SK-N-SH (cell line): ENCODE data around the gene CDC25B. TPM values are rescaled to one million over a fixed set of nuclear protein-coding genes. Genes with fewer than 3 reads are reported as not detected.

Experiments used
- CTCF ChIA-PET: fragments of 300-600, 350-600 bp; formaldehyde crosslinking; extraction: SDS; loops from one replicate; lab custom pipeline; 2021; lab: Yijun Ruan, JAX
- POLR2A ChIA-PET: fragments of 350-600 bp; sonication (Branson Sonifier 250); formaldehyde crosslinking; extraction: SDS; loops from one replicate; lab custom pipeline; 2020; ENCODE audit warnings: antibody characterized with exemption, inconsistent platforms; lab: Yijun Ruan, JAX
- DNase-seq: peaks from one replicate; pipeline ENCODE4 v3.0.0; 2012
- H2AFZ ChIP-seq: fragments of 200-600 bp; sonication (generic); 2 replicates; pipeline ENCODE4 v1.8.1; 2016; ENCODE audit warnings: antibody characterized with exemption, mild to moderate bottlenecking, low read depth
- H3F3A ChIP-seq: fragments of 200-600 bp; sonication (generic); replicated peaks from 2 replicates; pipeline ENCODE3; 2016; ENCODE audit warnings: antibody characterized with exemption, mild to moderate bottlenecking; ENCODE audit not compliant: insufficient read depth
- H3K27ac ChIP-seq, 2 experiments: fragments of 200-500 bp in 1 of 2; fragments of 200-600 bp in 1 of 2; sonication (Bioruptor generic) in 1 of 2; sonication (generic), shearing (Covaris generic) in 1 of 2; 2 replicates each; pipeline versions ENCODE4 v1.5.1 to v1.6.1; 2014 to 2016; ENCODE audit warnings: low read depth in 2 of 2, inconsistent platforms in 1 of 2, low read length in 1 of 2, mild to moderate bottlenecking in 1 of 2, mixed read lengths in 1 of 2
- H3K27me3 ChIP-seq: fragments of 200-600 bp; sonication (generic), shearing (Covaris generic); 2 replicates; pipeline ENCODE4 v1.6.1; 2016; ENCODE audit warnings: mixed run types; ENCODE audit not compliant: insufficient read depth
- H3K36me3 ChIP-seq, 2 experiments: fragments of 200-500 bp in 1 of 2; fragments of 200-600 bp in 1 of 2; sonication (Bioruptor generic) in 1 of 2; sonication (generic) in 1 of 2; replicated peaks in 1 of 2; 2 replicates each; pipeline versions ENCODE3 to v1.5.1; 2014 to 2016; ENCODE audit warnings: low read length in 1 of 2, mild to moderate bottlenecking in 1 of 2; ENCODE audit not compliant: insufficient read depth in 2 of 2, control insufficient read depth in 1 of 2
- H3K4me1 ChIP-seq, 2 experiments: fragments of 200-500 bp in 1 of 2; fragments of 200-600 bp in 1 of 2; sonication (Bioruptor generic) in 1 of 2; sonication (generic), shearing (Covaris generic) in 1 of 2; 2 replicates each; pipeline versions ENCODE4 v1.5.1 to v1.6.1; 2014 to 2016; ENCODE audit warnings: low read depth in 1 of 2, low read length in 1 of 2, mixed run types in 1 of 2; ENCODE audit not compliant: insufficient read depth in 2 of 2, control insufficient read depth in 1 of 2
- H3K4me2 ChIP-seq: fragments of 200-600 bp; sonication (generic), shearing (Covaris generic); 2 replicates; pipeline ENCODE4 v1.6.1; 2017; ENCODE audit warnings: mixed run types
- H3K4me3 ChIP-seq, 2 experiments: fragments of 200-500 bp in 1 of 2; fragments of 200-600 bp in 1 of 2; sonication (Bioruptor generic) in 1 of 2; sonication (generic), shearing (Covaris generic) in 1 of 2; 2 replicates each; pipeline versions ENCODE4 v1.5.1 to v1.8.1; 2014 to 2016; ENCODE audit warnings: low read depth in 2 of 2, inconsistent platforms in 1 of 2, low read length in 1 of 2, mild to moderate bottlenecking in 1 of 2, mixed read lengths in 1 of 2, moderate library complexity in 1 of 2
- H3K79me2 ChIP-seq: fragments of 200-600 bp; sonication (generic); 2 replicates; pipeline ENCODE4 v1.8.1; 2017; ENCODE audit warnings: mild to moderate bottlenecking; ENCODE audit not compliant: insufficient read depth
- H3K9ac ChIP-seq: fragments of 200-600 bp; sonication (generic); 2 replicates; pipeline ENCODE4 v1.6.1; 2017; ENCODE audit warnings: mixed run types
- H3K9me2 ChIP-seq: fragments of 200-600 bp; sonication (generic); 2 replicates; pipeline ENCODE4 v1.6.1; 2017; ENCODE audit warnings: mixed run types
- H3K9me3 ChIP-seq: fragments of 200-600 bp; sonication (generic); 2 replicates; pipeline ENCODE4 v1.6.1; 2017; ENCODE audit warnings: mixed run types, mild to moderate bottlenecking, moderate library complexity
- H4K20me1 ChIP-seq: fragments of 200-600 bp; sonication (generic); 2 replicates; pipeline ENCODE4 v1.6.1; 2017; ENCODE audit warnings: mild to moderate bottlenecking, mixed run types; ENCODE audit not compliant: insufficient read depth
- EP300 ChIP-seq, 2 experiments: IDR thresholded peaks; 2 replicates each; pipeline versions ENCODE4 v1.4.0 to v1.6.1; 2012; ENCODE audit warnings: borderline replicate concordance in 1 of 2, low read depth in 1 of 2, low read length in 1 of 2
- FOSL2 ChIP-seq: IDR thresholded peaks from 2 replicates; pipeline ENCODE4 v1.4.0; 2012; ENCODE audit warnings: low read depth, mild to moderate bottlenecking, moderate library complexity, borderline replicate concordance
- FOXJ3 ChIP-seq: sonication (generic); formaldehyde crosslinking; IDR thresholded peaks from 2 replicates; pipeline ENCODE4 v1.5.1; 2020; ENCODE audit warnings: mild to moderate bottlenecking, missing genetic modification reagents
- FOXM1 ChIP-seq: IDR thresholded peaks from 2 replicates; pipeline ENCODE4 v1.4.0; 2012; ENCODE audit warnings: low read depth, mild to moderate bottlenecking
- JUND ChIP-seq: IDR thresholded peaks from 2 replicates; pipeline ENCODE4 v1.4.0; 2012
- RFX5 ChIP-seq: IDR thresholded peaks from 2 replicates; pipeline ENCODE4 v1.6.1; 2012; ENCODE audit warnings: mild to moderate bottlenecking, improper control_type of control experiment, low read length
- RXRA ChIP-seq: IDR thresholded peaks from 2 replicates; pipeline ENCODE4 v1.4.0; 2012; ENCODE audit warnings: low read depth, mild to moderate bottlenecking, borderline replicate concordance
- TAF1 ChIP-seq: IDR thresholded peaks from 2 replicates; pipeline ENCODE4 v1.6.1; 2012; ENCODE audit warnings: low read depth, mild to moderate bottlenecking, low read length, moderate library complexity, borderline replicate concordance
- YY1 ChIP-seq: IDR thresholded peaks from 2 replicates; pipeline ENCODE4 v1.4.0; 2012; ENCODE audit warnings: low read depth, mild to moderate bottlenecking
- WGBS: methylation state at CpG from one replicate; pipeline ENCODE4 v1.1.6; 2017; ENCODE audit warnings: low lambda C conversion rate; 5-methylcytosine and 5-hydroxymethylcytosine counted together
- polyA plus RNA-seq, 3 experiments: library from polyadenylated mRNA; depleted of rRNA; stranded (reverse); fragments of >200 nt; gene quantifications; 2 replicates each; pipeline ENCODE4 v1.2.3, GENCODE V29; 2012
- TF ChIP-seq, protein P1 (sequence below): IDR thresholded peaks from 2 replicates; pipeline ENCODE4; 2012
- TF ChIP-seq, protein P2 (sequence below): IDR thresholded peaks from 2 replicates; pipeline ENCODE4 v1.4.0; 2012; ENCODE audit warnings: low read depth, borderline replicate concordance

The CDC25B gene
- polyA plus RNA-seq, 1 of the 3 experiments (the other 2 are of a cell fraction), result 56.5 TPM

DNA sequence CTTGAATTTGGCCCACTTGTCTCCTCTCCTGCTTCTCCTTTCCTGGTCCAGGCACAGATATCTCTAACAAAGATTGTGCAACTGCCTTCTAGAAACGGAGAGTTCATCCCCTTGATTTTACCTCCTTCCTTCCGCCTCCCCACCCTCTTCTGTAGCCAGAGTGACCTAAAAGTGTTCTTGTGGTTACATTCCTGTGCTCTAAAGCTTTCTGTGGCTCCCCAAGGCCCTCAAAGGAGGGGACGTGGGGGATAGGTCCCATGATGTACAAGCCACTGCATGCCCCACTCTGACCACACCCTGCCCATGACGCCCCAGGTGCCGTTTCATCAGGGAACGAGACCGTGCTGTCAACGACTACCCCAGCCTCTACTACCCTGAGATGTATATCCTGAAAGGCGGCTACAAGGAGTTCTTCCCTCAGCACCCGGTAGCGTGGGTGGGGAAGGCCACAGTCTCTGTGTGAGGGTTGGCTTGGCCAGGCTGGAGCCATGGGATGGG is 8.2 kb downstream of the CDC25B start:
- whole genome bisulfite sequencing, result 92% methylated on average over 11 of the region's 11 CpGs
- no peak overlapping the region for H3K4me3 ChIP-seq
- H3F3A ChIP-seq, result peaks cover 43% of the 10 kb centered on the region
- ChIA-PET POLR2A (interaction anchor here (0.9 kb wide), 1 partner anchor 14 kb away, joined by 5 read pairs; no protein-coding TSS in a partner anchor), CTCF (interaction anchor here (0.6 to 1.0 kb wide), 2 partner anchors 9 to 18 kb away, joined by 3 to 4 read pairs; partner anchors contain the start of gene CENPB)
- H3K9me3 ChIP-seq, result no peaks in the 10 kb centered on the region
- H3K79me2 ChIP-seq, result peaks cover 21% of the 10 kb centered on the region; the same call in 1 of the 2 replicates
- no peaks in the 10 kb centered on the region for H4K20me1 ChIP-seq
- no peaks in the 10 kb centered on the region for H3K27me3 ChIP-seq
- peaks cover 31 to 32% of the 10 kb centered on the region in 2 experiments; a peak in 3 of 4 replicates for H3K4me1 ChIP-seq
- no peak for TF ChIP-seq YY1
- H3K36me3 ChIP-seq, result peaks cover 14 to 36% of the 10 kb centered on the region in 2 experiments
- H3K4me2 ChIP-seq, result no peak overlapping the region
- no peak for DNase-seq
- H3K27ac ChIP-seq, result no peak overlapping the region
- no peaks in the 10 kb centered on the region for H3K9me2 ChIP-seq
- no peak overlapping the region for H2AFZ ChIP-seq
- no peak overlapping the region for H3K9ac ChIP-seq

DNA sequence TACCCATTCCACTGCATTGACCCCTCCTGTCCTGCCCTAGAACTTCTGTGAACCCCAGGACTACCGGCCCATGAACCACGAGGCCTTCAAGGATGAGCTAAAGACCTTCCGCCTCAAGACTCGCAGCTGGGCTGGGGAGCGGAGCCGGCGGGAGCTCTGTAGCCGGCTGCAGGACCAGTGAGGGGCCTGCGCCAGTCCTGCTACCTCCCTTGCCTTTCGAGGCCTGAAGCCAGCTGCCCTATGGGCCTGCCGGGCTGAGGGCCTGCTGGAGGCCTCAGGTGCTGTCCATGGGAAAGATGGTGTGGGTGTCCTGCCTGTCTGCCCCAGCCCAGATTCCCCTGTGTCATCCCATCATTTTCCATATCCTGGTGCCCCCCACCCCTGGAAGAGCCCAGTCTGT is 8.7 kb downstream of the CDC25B start:
- Histone ChIP-seq H3K4me3 (no peak overlapping the region), H3K27me3 (no peaks in the 10 kb centered on the region), H2AFZ (no peak overlapping the region), H3K4me2 (no peak overlapping the region), H3K27ac (peak overlapping the region; percentile 16 to 93; a peak in 2 of 4 replicates), H3F3A (peaks cover 43% of the 10 kb centered on the region), H3K9ac (no peak overlapping the region), H3K9me2 (no peaks in the 10 kb centered on the region), H3K9me3 (no peaks in the 10 kb centered on the region), H3K4me1 (peaks cover 27 to 31% of the 10 kb centered on the region in 2 experiments; a peak in 3 of 4 replicates), H3K36me3 (peaks cover 14 to 36% of the 10 kb centered on the region in 2 experiments), H4K20me1 (no peaks in the 10 kb centered on the region), H3K79me2 (peaks cover 21% of the 10 kb centered on the region)
- WGBS, result 85% methylated on average over 7 of the region's 11 CpGs
- ChIA-PET CTCF (interaction anchor here (0.8 to 1.0 kb wide), 2 partner anchors 19 to 23 kb away, joined by 3 to 4 read pairs; partner anchors contain the start of genes CENPB and SPEF1), POLR2A (interaction anchor here (0.8 kb wide), 1 partner anchor 16 kb away, joined by 4 read pairs; the partner anchor contains the start of gene AP5S1)
- TF ChIP-seq FOSL2, result no peak
- DNase-seq, result no peak

DNA sequence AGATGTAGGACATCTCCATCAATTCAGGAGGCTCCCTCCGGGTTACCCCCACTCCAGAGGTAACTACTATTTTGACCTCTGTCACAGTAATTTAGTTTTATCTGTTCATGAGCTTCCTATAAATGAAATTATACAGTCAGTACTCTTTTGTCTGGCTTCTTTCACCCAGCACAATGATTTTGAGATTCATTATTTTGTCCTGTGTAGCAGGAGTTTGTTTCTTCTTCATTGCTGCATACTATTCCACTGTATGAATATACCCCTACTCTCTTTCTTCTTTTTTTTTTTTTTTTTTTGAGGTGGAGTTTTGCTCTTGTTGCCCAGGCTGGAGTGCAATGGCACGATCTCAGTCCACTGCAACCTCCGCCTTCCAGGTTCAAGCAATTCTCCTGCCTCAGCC is 12.4 kb downstream of the CDC25B start:
- Histone ChIP-seq H3K79me2 (peaks cover 20% of the 10 kb centered on the region), H3K4me3 (no peak overlapping the region), H3K9me2 (no peaks in the 10 kb centered on the region), H3K9ac (peak overlapping the region; percentile 68; the same call in 1 of the 2 replicates), H3K9me3 (no peaks in the 10 kb centered on the region), H3F3A (peaks cover 58% of the 10 kb centered on the region), H3K27me3 (no peaks in the 10 kb centered on the region), H4K20me1 (no peaks in the 10 kb centered on the region), H3K4me2 (peak overlapping the region; percentile 48; the same call in 1 of the 2 replicates), H3K27ac (peak overlapping the region; percentile 93 to 95), H3K4me1 (peaks cover 37 to 38% of the 10 kb centered on the region in 2 experiments), H3K36me3 (peaks cover 0 to 5% of the 10 kb centered on the region in 2 experiments), H2AFZ (no peak overlapping the region)
- ChIA-PET POLR2A (no interaction called here), CTCF (interaction anchor here (1.0 to 1.5 kb wide), 2 partner anchors 9 to 92 kb away, joined by 4 read pairs; no protein-coding TSS in a partner anchor)
- WGBS, result 74% methylated on average over 3 of the region's 3 CpGs
- no peak for TF ChIP-seq JUND
- no peak for TF ChIP-seq TAF1
- TF ChIP-seq FOXM1, result no peak
- TF ChIP-seq FOXJ3, result no peak
- TF ChIP-seq RFX5, result no peak
- no peak for TF ChIP-seq RXRA
- no peak for TF ChIP-seq EP300 (IDR thresholded peaks at IDR 0.05; ENCODE audit: borderline replicate concordance in 1 of 2, low read depth in 1 of 2, low read length in 1 of 2)
- TF ChIP-seq, protein P1, sequence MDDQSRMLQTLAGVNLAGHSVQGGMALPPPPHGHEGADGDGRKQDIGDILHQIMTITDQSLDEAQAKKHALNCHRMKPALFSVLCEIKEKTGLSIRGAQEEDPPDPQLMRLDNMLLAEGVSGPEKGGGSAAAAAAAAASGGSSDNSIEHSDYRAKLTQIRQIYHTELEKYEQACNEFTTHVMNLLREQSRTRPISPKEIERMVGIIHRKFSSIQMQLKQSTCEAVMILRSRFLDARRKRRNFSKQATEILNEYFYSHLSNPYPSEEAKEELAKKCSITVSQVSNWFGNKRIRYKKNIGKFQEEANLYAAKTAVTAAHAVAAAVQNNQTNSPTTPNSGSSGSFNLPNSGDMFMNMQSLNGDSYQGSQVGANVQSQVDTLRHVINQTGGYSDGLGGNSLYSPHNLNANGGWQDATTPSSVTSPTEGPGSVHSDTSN, result no peak
- TF ChIP-seq, protein P2, sequence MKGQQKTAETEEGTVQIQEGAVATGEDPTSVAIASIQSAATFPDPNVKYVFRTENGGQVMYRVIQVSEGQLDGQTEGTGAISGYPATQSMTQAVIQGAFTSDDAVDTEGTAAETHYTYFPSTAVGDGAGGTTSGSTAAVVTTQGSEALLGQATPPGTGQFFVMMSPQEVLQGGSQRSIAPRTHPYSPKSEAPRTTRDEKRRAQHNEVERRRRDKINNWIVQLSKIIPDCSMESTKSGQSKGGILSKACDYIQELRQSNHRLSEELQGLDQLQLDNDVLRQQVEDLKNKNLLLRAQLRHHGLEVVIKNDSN, result no peak
- DNase-seq, result no peak
